22Rv1 (cell line): ENCODE measurements around the gene SH3TC1.

Source experiments
- ZFX ChIP-seq: fragments of 450-650 bp; IDR thresholded peaks from 2 replicates; pipeline ENCODE4 v1.6.1; 2017; ENCODE audit warnings: antibody characterized with exemption, borderline replicate concordance
- TF ChIP-seq, protein P1 (sequence below): fragments of 450-650 bp; IDR thresholded peaks from 2 replicates; pipeline ENCODE4 v1.5.1; 2017; ENCODE audit warnings: mild to moderate bottlenecking

DNA sequence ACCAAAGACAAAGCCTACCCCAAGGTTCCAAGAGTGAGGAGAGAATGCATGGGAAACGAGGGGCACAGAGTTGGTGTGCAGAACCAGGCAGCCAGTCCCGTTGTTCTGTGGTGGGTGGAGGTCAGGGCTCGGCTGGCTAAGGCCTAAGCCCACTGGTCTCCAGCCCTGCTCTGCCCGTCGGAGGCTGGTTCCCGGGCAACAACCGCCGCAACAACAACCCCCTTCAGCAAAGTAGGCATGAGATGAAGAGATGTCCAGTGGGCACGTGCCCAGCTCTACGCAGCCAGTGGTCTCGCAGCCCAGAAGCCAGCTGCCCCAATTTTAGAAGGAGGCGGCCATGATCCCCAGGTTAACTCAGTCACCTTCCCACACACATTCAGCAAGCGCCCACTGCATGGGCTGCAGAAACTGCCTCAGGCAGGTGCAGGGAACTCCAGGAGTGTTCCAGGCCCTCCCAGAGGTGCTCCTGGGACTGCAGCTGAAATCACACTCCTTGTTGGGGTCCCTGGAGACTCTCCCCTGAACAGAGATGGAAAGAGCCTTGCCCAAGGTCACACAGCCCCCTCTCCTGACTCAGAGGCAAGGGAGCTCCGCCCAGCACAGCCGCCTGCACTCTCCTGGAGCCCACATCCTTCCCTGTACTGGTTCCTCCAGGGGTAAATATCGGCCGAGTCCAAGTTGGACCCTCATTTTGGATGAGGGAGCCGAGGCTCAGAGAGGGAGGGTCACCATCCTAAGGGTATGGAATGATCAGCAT lies 45.1 kb downstream of the SH3TC1 start:
- TF ChIP-seq, protein P1, sequence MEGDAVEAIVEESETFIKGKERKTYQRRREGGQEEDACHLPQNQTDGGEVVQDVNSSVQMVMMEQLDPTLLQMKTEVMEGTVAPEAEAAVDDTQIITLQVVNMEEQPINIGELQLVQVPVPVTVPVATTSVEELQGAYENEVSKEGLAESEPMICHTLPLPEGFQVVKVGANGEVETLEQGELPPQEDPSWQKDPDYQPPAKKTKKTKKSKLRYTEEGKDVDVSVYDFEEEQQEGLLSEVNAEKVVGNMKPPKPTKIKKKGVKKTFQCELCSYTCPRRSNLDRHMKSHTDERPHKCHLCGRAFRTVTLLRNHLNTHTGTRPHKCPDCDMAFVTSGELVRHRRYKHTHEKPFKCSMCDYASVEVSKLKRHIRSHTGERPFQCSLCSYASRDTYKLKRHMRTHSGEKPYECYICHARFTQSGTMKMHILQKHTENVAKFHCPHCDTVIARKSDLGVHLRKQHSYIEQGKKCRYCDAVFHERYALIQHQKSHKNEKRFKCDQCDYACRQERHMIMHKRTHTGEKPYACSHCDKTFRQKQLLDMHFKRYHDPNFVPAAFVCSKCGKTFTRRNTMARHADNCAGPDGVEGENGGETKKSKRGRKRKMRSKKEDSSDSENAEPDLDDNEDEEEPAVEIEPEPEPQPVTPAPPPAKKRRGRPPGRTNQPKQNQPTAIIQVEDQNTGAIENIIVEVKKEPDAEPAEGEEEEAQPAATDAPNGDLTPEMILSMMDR = no peak
- TF ChIP-seq ZFX = no peak
